IPS-NIHi7 (cell line): ENCODE measurements around the gene RYR3.
"Not testable (repeated sequence)": the region's sequence is repeated elsewhere in the genome, so short reads cannot be mapped to it uniquely, and the experiment has no call there.

ENCODE experiments used
- DNase-seq: peaks from one replicate; pipeline ENCODE4 v3.0.0; 2012; ENCODE audit warnings: mixed read lengths; ENCODE audit errors: extremely low spot score

Gene RYR3

DNA sequence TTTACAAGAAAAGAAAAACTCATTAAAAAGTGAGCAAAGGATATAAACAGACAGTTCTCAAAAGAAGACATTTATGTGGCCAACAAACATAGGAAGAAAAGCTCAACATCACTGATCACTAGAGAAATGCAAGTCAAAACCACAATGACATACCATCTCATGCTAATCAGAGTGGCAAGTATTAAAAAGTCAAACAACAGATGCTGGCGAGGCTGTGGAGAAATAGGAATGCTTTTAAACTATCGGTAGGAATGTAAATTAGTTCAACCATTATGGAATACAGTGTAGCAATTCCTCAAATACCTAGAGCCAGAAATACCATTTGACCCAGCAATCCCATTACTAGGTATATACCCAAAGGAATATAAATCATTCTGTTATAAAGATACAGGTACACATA is 267.1 kb downstream of the RYR3 start:
- not testable (repeated sequence) for DNase-seq

DNA sequence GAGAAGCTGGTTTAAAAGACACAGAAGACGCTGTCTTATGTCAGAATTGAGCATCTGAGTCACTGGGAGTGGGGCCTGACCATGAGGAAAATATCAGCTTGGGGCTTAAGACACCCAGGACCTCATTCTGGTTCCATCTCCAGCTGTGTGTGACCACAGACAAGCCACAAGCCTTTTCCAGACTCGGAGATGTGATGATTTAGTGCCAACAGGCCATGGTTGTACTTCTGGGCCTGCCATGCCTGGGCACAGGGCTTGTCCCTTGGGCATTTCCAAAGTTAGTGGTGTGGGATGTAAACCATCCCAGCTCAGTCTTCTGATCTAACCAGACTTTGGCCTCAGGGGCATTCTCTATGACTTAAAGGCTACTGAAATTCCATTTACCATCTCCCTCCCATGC is 269.8 kb downstream of the RYR3 start:
- peak; percentile 4 for DNase-seq

DNA sequence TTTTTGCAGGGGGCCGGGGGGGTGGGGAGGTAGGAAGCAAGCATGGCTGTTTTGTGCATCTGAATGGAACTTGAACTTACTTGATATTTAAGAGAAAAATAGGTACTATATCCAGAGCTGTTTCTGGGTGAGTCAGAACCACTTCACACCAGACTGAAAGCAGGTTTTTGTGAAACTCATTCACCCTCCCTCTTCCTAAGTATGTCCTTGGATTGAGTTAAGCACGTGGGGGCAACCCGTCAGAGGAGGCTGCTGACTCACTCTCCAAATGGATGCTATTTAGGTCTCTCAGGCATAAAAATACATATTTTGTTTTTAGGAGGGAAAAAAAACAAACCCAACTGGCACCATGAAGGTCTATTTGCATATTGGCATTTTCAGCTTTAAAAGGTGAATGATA is 270.3 kb downstream of the RYR3 start:
- peak; percentile 14 for DNase-seq

DNA sequence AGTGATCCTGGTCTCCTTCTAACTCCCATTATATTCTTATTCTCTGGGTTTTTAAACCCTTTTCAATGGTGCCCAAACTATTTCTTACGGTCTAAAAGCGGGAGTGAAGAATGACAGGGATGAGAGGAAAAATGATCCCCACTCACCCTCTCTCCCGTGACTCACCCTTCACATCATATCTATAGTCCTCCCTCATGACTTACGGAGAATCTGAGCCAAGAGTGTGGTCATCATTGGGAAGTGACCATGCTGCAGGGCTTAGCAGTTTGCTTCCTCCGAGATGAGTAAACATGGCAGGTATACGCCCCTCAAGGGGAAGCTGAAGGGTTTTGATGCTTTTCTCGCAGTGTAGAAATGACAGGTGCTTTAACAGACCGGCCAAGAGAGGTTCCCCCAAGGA is 274.0 kb downstream of the RYR3 start:
- peak; percentile 7 for DNase-seq

DNA sequence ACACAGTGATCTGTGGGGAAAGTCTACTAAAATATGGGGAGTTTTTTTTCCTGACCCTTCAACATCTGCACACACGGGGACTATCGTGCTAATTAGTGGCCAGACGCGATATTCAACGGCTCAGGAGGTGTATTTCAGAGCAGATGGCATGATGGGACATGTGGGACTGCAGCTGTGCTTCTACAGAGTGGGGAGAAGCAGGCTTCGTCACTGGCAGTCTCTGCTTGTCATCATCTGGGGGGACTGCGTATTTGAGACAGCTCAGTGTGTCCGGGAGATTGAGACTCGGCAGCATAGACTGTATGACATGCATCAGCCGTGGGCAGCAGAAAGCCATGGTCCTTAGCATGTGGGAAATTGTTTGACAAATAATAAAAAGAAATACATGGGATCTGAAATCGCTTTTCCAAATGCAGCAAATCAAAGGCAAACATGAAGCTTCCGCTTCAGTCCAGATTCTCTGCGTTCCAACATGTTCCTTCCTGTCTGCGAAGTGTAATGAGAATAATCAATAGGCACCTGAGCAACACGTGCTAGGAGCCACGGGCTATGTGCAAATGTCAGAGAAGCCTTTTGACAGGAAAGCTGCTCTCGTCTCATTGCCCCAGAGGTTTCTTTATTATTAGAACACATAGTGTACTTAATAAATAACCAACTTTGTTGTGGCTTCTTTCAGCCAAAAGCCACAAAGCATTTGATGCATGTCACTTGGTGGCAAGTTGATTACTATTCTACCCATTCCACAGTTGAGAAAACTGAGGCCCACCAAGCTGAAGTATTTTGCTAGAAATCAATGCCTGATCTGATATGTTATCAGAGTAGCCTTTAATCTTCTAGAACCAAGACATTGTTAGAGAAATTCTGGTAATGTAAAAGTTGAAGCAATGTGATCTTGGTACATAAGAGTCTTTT is 276.3 kb downstream of the RYR3 start:
- peak; percentile 2 for DNase-seq

DNA sequence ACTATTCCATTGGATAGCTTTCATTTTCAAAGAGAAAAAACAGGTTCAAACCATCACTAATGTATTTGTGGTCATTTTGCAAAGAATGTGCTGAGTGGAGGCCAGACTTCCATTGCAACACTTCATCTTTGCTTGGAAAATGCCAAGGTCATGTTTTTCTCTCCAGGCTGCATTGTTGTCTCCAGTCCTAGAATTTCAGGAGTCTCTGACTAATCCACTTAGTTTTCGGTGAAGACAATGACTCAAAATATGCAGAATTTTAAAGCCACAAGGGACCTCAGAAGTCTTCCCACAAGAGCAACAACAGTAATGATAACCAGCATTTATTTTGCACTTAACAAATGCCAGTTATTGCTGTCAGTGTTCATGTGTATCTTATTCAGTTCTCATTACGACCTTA is 277.0 kb downstream of the RYR3 start:
- DNase-seq = peak; percentile 5

DNA sequence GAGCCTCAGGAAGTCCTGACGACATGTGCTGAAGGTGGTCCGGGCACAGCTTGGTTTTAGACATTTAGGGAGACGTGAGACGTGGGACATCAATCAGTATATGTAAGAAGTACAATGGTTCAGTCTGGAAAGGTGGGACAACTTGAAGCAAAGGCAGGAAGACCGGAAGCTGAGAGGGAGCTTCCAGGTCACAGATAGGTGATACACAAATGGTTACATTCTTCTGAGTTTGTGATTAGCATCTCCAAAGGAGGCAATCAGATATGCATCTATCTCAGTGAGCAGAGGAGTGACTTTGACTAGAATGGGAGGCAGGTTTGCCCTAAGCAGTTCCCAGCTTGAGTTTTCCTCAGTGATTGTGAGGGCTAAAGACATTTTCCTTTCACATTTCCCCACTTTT is 282.1 kb downstream of the RYR3 start:
- DNase-seq = no peak

DNA sequence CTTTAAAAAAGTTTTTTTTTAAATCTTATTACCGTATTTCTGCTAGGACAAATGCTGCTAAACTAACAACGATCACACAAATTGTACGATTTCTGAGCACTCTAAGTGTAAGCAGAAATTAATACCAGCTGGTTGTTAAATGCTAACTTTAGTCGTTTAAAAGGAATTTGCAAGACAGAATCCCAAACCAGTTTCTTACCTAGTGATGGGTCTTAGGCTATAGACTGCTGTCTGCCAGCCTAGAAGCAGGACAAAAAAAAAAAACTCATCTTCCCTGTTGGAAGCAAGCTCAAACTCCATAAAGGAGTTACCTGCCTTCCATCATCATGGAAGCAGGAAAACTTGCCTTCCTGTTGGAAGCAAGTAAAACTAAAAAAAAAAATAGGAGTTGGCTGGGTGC is 287.6 kb downstream of the RYR3 start:
- not testable (repeated sequence) for DNase-seq

DNA sequence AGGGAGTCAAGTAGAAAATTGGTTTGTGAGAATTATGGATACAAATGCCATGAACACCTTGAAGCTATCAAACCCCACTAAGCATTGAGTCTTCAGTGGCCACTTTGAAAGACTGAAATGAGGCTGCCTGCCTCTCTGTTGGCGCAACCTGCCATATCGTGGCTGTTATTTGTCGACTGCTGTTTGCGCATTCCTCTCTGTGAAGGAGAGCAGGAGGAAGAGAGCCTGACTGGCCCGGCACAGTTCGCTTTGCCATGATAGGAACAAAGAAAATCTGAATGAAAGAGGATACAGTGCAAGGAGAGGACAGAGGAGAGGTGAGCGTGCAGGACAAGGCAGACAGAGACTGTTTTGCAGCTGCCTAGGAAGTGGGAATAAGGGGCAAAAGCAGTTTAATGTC is 289.4 kb downstream of the RYR3 start:
- DNase-seq = no peak

DNA sequence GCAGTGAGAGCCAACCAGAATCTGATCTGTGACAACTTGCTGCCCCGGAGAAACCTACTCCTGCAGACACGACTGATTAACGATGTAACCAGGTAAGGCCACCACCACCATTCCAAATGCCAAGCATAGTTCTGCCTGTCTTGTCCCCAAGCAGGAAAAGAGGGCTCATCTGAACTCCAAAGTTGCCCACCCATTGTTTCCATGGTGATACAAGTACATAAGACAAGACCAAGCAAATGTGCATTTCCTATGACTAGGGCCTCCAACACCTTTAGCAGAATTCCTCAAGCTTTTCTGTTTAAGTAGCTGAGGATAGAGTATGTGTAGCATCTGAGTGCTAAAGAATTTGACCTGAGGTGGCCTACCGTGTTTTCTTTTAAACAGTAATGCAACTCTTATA is 290.7 kb downstream of the RYR3 start:
- no peak for DNase-seq

DNA sequence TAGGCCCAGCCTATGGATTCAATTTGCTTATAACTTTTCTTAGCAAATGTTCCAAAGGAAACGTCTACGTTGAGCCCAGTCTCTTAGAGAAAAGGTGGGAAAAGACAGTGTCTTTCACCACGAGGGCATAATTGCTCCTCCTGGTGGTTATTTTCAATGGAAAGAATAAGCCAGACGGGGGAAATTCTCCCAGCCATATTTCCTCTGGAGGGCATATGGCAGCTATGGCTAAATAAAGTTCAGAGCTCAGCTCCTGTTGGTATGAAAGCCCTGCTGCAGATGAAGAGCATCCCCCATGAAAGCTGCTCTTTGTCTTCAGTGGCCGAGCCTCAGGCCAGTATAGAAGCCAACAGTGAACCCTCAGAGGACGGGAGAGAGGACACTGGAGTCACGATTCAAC is 297.9 kb downstream of the RYR3 start:
- peak; percentile 57 for DNase-seq

DNA sequence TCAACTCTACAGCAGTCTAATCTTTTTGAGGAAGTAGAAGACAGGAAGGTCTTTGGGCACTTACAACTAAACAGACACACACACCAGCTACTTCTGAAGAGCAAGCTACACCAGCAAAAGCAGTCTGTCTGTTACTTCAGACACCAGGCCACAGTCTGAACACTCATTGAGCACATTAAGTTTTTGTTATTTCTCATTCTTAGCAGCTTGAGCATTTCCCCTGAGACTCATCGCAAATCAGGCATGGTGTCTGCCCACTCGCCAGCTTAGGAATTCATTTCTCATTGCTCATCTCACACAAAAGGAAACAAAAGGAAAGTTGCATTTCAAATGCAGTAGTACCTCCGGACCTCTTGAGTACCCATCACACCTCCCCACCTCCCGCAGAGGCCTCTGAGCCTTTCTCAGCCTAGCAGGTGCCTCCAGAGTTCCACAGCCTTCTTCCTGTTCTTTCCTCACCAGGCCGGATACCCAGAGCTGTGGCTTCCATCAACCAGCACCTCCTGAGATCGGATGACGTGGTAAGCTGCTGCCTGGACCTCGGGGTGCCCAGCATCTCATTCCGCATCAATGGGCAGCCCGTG is 302.0 kb downstream of the RYR3 start:
- peak; percentile 25 for DNase-seq

DNA sequence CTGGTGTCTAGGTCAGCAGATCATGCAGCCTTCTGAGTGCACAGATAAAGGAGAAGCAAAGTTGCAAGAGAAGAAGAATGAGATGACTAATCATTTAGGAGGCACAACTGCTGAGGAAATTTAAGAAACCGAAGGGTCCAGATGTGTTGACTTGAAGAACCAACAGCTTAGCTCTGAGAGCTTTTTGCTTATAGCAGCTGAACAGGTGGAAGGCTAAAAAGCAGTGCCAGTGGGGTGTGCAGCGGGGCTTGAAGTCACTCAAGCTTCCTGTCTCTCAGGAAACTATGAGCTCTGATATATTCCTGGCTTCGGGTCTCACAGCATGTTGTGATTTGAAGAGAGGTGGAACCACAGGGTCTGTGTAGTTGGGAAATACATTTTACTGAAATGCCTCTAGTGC is 305.7 kb downstream of the RYR3 start:
- DNase-seq = no peak

DNA sequence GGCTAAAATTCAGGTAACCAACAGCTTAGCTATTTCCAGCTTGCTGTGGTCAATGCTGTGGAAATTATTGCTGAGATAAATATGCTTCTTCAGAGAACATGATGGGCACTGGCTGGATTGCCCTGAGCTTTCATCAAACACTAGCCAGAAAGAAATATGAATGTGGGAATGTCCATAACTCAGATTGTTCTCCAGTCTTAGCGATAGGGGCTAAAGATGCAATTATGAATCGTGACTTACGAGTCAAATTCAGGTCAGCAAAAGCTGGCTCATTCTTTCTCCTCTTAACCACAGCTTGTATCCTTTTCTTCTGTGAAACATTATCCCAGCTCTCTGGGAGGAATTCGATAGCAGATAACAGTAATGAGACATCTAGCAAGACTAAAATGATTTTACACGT is 307.6 kb downstream of the RYR3 start:
- DNase-seq = no peak

DNA sequence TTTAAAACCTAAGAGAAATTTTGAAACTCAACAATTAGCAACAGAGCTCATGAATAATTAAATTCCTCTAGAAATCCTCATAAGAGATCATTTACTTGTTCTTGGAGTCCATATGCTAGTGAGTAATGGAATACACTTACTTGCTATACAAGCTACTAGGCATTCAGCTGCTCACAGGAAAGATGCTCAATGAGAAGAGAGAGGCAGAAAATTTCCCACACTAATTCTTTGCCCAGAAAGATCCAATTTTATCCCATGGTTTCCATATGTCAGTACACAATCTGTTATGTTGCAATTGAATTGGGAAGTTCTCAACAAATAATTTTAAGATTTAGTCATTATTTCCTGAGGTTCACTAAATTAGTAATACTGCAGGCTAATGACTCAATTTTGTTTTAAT is 310.4 kb downstream of the RYR3 start:
- DNase-seq = no peak

DNA sequence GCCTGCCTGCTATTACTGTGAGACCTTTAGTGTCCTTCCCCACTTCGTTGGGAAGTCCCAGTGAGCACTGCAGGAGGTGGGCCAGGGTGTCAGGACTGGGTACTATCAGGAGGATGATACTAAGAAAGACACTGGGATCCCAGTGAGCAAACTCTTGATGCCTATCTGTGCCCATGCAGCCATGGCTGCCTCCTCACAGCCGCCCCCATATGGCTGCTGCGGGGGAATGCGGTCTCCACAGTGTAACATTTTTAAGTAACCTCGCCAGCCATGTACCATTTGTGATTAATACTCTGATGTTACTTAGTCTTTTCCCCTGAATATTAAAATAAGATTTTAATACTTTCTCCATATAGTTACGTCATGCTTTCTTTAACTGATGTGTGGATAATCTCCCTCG is 312.2 kb downstream of the RYR3 start:
- DNase-seq = peak; percentile 47

DNA sequence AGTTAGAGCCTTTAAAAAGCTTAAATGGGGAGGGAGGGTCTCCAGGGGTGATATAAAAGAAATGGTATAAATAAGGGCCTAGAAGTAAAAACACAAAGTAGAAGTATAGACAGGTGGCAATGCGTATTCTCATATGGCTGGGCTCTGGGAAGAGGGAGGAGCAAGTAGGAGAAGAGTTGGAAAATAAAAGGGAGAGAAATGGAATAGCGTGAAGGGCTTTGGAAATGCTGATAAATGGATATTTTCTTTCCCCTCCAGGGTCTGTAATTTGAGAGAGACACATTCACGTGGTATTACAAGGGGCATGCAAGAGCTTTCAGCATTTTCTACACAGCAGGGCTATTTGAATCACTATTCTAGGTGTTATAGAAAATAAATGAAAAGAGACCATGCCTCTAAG is 313.7 kb downstream of the RYR3 start:
- no peak for DNase-seq

DNA sequence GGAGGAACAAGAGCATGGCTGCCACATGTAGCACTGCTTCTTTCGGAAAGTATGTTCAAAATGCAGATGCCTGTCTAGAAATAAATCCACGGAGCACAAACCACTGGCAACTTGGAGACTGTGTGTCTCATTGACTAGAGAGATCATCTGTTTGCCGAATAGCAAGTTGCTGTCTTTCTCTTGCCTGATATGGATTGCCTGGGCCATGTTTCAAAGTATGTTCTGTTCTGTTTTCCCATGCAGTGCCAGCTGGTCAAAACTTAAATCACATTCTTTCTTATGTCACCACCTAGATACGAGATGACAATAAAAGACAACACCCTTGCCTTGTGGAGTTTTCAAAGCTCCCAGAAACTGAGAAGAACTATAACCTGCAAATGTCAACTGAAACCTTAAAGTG is 318.9 kb downstream of the RYR3 start:
- DNase-seq = no peak

DNA sequence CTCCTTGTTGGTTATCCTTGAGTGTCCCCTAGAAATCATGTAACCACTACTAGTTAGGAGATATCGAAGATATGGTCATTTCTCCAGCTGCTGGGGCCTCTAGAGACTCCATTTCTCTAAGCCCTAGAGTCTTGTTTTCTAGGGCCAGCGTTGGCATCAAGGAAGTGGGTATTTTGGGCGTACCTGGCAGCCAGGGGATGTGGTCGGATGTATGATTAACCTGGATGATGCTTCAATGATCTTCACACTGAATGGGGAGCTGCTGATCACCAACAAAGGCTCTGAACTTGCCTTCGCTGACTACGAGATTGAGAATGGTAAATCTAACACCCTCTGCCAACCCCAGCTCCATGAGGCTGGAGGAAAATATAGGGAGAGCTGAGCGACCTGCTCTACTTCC is 325.5 kb downstream of the RYR3 start:
- no peak for DNase-seq

DNA sequence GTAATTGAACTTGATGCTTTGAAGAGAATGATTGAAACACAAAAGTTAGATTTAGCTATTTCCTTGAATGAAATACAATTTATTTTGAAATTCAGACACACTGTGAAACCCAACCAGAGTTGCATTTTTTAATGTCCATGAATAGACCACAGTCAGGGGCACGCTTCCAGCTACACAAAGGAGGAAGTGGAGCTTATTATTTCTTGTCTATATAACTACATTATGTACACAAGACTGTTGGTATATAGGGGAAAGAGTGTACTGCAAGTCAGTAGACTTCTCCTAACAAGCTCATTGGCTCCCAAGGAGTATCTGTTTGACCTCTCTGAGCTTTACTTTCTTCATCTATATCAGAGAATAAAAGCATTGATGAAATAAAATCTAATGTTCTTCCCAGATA is 326.2 kb downstream of the RYR3 start:
- DNase-seq = no peak

DNA sequence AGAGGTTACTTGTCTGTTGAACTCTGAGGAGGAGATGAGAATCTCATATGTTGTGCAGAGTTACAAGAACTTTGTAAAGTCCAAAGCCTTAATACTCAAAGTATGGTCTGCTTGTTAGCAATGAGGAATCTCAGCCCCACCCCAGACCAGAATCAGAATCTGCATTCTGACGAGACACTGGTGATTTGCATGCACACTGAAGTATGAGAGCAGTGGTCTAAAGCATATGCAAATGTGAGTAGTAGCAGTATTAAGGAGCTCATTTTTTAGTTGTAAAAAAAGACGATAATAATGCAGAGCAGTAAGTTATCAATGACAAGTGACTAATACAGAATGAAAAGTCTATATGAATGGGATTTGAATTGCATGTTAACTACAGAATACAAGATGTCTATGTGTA is 327.7 kb downstream of the RYR3 start:
- no peak for DNase-seq

DNA sequence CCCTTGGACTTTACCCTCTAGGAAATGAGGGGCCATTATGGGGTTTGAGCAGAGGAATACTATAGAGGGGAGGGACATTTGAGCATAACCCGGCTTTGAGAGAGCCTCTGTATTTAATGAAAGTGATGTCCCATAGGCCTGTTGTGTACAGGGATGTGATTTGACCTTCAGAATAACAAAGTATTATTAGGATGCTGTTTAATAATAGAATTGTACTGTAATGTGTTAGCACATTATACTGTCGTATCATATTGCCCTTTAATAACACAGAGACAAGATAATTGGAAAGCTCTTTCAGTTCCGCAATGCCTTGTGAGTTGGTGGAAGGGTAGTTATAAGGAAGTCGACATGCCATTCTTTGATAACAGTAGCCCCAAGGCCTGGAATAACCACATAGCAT is 328.3 kb downstream of the RYR3 start:
- no peak for DNase-seq

DNA sequence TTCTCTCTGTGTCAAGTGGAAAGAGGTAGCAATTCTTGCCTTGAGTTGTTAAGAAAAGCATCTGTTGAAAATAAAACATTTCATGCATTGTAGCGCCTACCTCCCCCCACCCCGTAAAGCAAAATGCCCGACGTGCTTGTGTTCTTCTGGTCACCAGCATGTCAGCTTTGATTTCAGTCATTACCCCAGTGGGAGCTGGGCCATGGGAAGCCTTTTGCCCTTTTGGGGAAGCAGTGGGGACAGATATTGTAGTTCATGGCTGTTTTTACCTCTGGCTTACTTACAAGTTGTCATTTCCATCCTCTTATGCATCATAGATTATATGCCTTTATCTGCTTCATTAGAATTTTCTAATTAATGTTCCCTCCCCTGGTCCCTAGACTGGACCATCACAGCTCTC is 328.7 kb downstream of the RYR3 start:
- DNase-seq = no peak

DNA sequence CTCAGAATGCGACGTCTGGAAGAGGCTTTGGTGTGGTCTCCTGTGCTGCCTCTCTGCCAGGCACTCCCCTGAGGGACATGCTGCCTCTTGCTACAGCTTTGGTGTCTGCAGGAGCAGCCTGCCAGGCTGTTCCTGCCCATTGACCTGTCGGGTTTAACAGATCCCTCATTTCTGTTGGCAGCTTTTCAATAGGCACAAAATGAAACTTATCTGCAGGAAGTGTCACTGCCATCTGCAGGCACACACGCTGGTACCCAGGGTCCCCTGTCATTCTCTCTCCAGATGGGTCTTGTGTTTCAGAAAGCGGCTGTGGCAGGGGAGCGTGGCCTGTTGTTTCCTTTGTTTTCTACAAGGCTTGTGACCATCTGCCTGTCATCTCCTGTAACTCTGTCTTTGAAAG is 329.2 kb downstream of the RYR3 start:
- DNase-seq = no peak
